Measurements from ENCODE around the gene CHST11.
"Not testable (repeated sequence)": the region's sequence is repeated elsewhere in the genome, so short reads cannot be mapped to it uniquely, and the experiment has no call there.

CHST11 gene

GRCh38 chr12:104506676-104507401, 50.1 kb downstream of the CHST11 start:
- DNase-seq (ENCODE audit: low read depth) = no peak

DNA sequence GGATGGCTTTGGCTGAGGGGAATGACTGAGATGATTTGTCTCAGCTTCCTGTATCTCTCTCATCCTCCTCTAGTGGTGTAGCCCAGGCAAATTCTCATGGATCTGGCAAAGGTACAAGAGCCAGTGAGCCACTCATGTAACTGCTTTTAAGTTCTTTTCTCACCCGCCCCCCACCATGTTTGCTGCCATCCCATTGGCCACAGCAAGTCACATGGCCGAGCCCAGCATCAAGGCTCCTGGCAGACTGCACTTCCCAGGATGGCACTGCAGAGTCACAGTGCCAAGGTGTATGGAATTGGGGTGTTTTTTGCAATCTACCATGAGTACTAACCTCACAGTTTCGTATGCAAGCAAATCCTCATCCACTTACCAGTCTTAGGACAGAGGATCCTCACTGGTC, 50.9 kb downstream of the CHST11 start:
- no peak for DNase-seq (ENCODE audit: low read depth)

GRCh38 chr12:104508752-104509446, 52.2 kb downstream of the CHST11 start:
- no peak for DNase-seq (ENCODE audit: low read depth)

GRCh38 chr12:104510145-104510872, 53.6 kb downstream of the CHST11 start:
- no peak for DNase-seq (ENCODE audit: low read depth)

DNA sequence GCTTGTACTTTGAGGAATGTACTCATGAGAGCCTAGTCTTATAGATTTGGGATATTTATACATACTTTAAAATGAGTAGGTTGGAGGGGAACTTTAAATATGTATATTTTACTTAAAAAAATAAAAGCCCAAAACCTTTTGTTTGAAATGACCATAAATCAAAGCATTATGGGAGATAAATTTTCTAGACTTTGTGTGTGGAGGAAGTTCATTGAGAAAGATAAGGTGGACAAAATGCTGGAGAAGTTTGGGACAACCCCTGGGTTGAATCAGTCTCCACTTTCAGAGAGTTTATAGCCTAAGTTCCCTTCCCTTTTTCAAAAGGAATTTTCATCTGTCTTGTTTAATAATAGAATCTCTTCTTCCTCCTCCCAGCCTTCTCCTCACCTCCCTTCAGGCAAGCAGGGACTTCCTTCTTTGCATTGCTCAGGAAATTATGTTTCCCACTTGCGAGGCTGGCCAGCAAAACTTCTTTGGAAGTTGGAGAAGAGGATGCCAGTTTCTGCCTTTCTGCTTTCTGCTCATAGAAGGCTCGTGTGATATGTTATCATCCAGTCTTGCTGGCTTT, 54.2 kb downstream of the CHST11 start:
- no peak for DNase-seq (ENCODE audit: low read depth)

GRCh38 chr12:104513681-104514080, 56.9 kb downstream of the CHST11 start:
- no peak for DNase-seq (ENCODE audit: low read depth)

- DNase-seq (ENCODE audit: low read depth) = no peak
Measured at GRCh38 chr12:104514092-104514810, 57.5 kb downstream of the CHST11 start.

DNA sequence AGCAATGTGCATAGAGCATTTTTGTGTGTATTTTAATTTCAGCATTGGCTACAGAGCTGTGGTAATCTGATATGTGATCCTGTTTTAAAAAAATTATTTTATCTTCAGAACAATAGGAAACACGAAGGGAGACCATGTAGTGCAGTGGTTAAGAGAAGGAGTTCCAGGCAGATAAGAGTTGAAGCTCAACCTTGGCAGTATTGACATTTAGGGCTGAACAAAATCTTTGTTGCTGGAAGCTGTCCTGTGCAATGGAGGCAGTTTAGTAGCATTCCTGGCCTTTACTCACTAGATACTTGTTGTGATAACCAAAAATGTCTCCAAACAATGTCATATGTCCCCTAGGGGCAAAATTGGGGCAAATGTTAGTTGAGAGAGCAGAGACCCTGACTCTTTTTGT, 59.2 kb downstream of the CHST11 start:
- no peak for DNase-seq (ENCODE audit: low read depth)

GRCh38 chr12:104516821-104517220, 60.1 kb downstream of the CHST11 start:
- no peak for DNase-seq (ENCODE audit: low read depth)

DNA sequence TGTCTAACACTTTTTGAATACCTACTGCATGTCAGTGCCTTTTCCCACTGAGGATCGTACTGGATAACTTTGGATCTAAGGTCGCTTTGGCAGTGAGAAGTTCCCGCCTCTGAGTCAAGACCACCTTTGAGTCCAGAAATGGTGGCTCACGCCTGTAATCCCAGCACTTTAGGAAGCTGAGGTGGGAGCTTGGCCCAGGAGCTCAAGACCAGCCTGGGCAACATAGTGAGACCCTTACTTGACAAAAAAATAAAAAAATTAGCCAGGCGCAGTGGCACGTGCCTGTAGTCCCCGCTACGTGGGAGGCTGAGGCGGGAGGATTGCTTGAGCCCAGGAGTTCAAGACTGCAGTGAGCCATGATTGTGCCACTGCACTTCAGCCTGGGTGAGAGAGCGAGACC, 61.1 kb downstream of the CHST11 start:
- DNase-seq (ENCODE audit: low read depth) = no peak

GRCh38 chr12:104519190-104520019, 62.7 kb downstream of the CHST11 start:
- no peak for DNase-seq (ENCODE audit: low read depth)

GRCh38 chr12:104520242-104520900, 63.6 kb downstream of the CHST11 start:
- no peak for DNase-seq (ENCODE audit: low read depth)

DNA sequence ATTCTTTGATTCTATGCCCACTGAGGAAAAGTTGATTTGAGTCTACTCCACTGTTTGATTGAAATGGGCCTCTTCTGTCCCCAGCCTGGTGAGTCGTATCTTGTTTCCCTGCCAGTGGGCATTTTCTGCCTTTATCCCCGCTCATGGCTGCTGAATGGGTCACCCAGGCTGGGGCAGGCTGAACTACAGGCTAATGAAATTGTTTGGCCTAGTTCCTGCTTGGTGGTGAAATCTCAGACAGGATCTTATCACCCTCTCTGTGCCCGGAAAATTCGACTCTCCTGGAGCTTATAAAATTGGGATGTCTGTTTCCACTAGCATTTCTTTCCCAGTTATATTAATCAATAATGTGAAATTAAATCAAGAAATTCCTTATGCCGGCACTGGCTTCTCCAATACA, 65.0 kb downstream of the CHST11 start:
- no peak for DNase-seq (ENCODE audit: low read depth)

DNA sequence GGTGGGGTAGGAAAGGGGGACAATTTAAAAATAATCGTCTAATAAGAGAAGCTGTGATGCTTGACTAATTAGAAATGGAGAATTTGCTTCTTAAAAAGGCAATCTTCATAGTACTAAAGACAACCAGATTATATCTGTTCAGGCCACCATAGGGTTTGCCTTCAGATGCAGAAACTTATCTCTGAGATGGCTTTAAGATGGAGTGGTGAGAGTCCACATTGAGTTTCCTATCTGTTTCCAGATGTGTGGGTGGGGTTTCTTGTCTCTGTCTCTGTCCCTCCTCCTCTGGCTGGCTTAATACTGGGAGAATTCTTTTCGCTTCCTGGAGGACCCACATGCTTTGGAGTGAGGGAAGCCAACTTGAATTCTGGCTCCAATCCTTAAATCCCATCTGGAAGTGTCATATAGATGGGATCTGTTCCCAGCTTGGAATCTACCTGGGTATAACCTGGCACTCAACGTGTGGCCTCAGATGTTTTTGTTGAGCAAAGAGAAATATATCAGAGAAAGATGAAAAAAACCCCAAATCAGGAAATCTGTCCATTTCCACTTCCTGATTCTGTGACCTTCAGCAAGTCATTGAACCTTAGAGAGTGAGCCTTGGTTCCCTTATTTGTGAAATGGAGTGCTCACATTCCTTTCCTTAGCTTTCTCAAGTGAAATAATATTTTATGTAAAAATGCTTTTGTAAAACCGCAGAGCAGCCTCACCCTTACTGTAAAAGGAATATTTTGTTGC, 66.4 kb downstream of the CHST11 start:
- no peak for DNase-seq (ENCODE audit: low read depth)

- DNase-seq (ENCODE audit: low read depth) = no peak
Measured at GRCh38 chr12:104524034-104524832, 67.5 kb downstream of the CHST11 start.

- DNase-seq (ENCODE audit: low read depth) = no peak
Measured at GRCh38 chr12:104526320-104526719, 69.6 kb downstream of the CHST11 start.

DNA sequence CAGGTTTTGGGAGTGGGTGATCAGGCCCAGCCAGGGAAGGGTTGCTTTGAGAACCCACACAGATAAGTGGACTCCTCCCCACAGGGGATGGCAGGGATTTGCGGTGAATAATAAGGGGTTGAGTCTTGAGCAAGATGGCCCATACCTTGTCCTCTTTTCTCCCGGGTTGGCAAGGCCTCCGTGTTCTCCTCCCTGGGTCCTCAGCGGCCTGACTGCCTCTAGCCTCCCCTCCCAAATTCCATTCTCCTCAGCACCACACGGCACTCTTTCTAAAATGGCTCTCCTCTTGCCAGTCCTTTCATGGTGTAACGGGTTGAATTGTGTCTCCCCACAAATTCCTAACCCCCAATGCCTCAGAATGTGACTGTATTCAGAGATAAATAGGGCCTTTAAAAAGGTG, 70.0 kb downstream of the CHST11 start:
- no peak for DNase-seq (ENCODE audit: low read depth)

- DNase-seq (ENCODE audit: low read depth) = not testable (repeated sequence)
Measured at GRCh38 chr12:104527653-104528052, 70.9 kb downstream of the CHST11 start.
